Measurements from ENCODE around the gene G6PC1. TPM values are rescaled to one million over a fixed set of nuclear protein-coding genes. Genes with fewer than 3 reads are reported as not detected.
A peak's percentile ranks its signal among the peaks of the same experiment; 100 is the strongest.
"Not testable (repeated sequence)": the region's sequence is repeated elsewhere in the genome, so short reads cannot be mapped to it uniquely, and the experiment has no call there.

The G6PC1 gene
- total and polyA plus RNA-seq, 2 of the 13 experiments (the other 11 are each of a cell fraction or from before 2014, with no cell fraction given) = 1.7 to 37.9 TPM

DNA sequence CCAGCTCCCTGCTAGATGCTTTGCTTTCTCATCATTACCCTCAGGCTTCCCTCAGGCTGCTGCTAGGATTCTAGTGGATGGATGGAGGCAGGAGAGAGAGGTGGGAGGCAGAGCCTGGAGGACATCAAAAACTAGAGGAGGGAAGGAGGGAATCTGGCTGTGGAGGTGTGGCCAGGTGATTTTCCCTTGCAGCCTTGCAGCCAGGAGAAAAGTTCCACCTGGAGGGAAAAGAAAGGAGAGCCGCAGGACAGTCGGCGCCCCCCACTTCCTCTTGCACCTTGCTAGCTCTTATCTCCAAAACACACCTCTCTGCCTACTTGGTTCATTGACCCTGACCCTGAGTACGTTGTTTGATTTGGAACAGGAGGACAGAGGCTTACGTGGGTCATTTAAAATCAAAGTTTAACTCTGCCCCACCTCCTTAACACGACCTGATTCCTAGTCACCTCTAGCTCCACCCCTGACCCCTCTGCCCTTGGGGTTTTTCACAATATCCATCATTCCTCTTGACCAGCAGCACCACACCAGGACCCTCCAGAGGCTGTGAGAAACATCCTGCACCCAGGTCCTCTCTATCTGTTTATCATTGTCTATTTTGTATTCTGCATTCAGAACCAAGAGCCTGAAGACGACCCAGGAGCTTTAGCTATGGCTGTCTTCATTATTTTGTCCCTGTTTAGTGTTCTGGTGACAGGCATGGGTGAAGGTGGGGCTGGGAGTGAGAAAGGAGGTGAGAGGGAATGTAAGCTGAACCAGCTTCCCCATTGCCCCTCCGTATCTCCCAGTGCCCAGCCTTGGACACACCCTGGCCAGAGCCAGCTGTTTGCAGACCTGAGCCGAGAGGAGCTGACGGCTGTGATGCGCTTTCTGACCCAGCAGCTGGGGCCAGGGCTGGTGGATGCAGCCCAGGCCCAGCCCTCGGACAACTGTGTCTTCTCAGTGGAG is 33.7 kb upstream of the G6PC1 start (continued):
- TF ChIP-seq, protein P1, sequence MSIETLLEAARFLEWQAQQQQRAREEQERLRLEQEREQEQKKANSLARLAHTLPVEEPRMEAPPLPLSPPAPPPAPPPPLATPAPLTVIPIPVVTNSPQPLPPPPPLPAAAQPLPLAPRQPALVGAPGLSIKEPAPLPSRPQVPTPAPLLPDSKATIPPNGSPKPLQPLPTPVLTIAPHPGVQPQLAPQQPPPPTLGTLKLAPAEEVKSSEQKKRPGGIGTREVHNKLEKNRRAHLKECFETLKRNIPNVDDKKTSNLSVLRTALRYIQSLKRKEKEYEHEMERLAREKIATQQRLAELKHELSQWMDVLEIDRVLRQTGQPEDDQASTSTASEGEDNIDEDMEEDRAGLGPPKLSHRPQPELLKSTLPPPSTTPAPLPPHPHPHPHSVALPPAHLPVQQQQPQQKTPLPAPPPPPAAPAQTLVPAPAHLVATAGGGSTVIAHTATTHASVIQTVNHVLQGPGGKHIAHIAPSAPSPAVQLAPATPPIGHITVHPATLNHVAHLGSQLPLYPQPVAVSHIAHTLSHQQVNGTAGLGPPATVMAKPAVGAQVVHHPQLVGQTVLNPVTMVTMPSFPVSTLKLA (IDR thresholded peaks at IDR 0.05) = no peak

DNA sequence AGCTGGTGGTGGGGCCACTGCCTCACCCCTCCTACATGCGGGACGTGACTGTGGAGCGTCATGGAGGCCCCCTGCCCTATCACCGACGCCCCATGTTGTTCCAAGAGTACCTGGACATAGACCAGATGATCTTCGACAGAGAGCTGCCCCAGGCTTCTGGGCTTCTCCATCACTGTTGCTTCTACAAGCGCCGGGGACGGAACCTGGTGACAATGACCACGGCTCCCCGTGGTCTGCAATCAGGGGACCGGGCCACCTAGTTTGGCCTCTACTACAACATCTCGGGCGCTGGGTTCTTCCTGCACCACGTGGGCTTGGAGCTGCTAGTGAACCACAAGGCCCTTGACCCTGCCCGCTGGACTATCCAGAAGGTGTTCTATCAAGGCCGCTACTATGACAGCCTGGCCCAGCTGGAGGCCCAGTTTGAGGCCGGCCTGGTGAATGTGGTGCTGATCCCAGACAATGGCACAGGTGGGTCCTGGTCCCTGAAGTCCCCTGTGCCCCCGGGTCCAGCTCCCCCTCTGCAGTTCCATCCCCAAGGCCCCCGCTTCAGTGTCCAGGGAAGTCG is 32.8 kb upstream of the G6PC1 start:
- FAIRE-seq; H3K4me3 ChIP-seq (replicated peaks in 1 of 3; ENCODE audit: insufficient read depth in 1 of 3, low read depth in 2 of 3, low read length in 3 of 3); H3K79me2 ChIP-seq (ENCODE audit: insufficient read depth, low read length); BruUV-seq (replicated peaks); CTCF ChIA-PET (ENCODE audit: low intra/inter-chr PET ratio, low total read pairs); H3K9ac ChIP-seq (ENCODE audit: insufficient read depth, low read depth, low read length); DNase-seq (ENCODE audit: low spot score); H3K4me2 ChIP-seq (ENCODE audit: low read depth, low read length); H3K9me3 ChIP-seq (ENCODE audit: low read length); H3K27ac ChIP-seq (ENCODE audit: extremely low read length, insufficient read depth, low read length); H4K20me1 ChIP-seq (ENCODE audit: insufficient read depth, low read length); H3K27me3 ChIP-seq (ENCODE audit: control insufficient read depth in 1 of 2, insufficient read depth in 2 of 2, low read length in 2 of 2); in situ Hi-C loops (cut with HindIII; ENCODE audit: extremely low pct_ligation_motif_present, low pct_unique_long_range_greater_than_20kb); H3K36me3 ChIP-seq (replicated peaks in 1 of 2; ENCODE audit: control insufficient read depth in 1 of 2, insufficient read depth in 2 of 2, low read length in 2 of 2); ATAC-seq; H2AFZ ChIP-seq (ENCODE audit: low read length): not testable (repeated sequence)
- WGBS (ENCODE audit: low lambda C conversion rate) = 87% methylated on average over 9 of the region's 21 CpGs
- H3K4me1 ChIP-seq (ENCODE audit: insufficient read depth, low read length) = peaks cover 82% of the 10 kb centered on the region
- POLR2A ChIA-PET = interaction anchor here (1.4 to 3.8 kb wide), 8 partner anchors 11 to 52 kb away, joined by 3 to 36 read pairs (median 18); partner anchors contain the start of gene AOC3
- intact Hi-C loops (cut with micrococcal nuclease; ENCODE audit: unreplicated experiment) = loop anchor here (2.0 kb wide), 1 partner anchor 15 kb away; no protein-coding TSS in a partner anchor
- TF ChIP-seq, protein P2, sequence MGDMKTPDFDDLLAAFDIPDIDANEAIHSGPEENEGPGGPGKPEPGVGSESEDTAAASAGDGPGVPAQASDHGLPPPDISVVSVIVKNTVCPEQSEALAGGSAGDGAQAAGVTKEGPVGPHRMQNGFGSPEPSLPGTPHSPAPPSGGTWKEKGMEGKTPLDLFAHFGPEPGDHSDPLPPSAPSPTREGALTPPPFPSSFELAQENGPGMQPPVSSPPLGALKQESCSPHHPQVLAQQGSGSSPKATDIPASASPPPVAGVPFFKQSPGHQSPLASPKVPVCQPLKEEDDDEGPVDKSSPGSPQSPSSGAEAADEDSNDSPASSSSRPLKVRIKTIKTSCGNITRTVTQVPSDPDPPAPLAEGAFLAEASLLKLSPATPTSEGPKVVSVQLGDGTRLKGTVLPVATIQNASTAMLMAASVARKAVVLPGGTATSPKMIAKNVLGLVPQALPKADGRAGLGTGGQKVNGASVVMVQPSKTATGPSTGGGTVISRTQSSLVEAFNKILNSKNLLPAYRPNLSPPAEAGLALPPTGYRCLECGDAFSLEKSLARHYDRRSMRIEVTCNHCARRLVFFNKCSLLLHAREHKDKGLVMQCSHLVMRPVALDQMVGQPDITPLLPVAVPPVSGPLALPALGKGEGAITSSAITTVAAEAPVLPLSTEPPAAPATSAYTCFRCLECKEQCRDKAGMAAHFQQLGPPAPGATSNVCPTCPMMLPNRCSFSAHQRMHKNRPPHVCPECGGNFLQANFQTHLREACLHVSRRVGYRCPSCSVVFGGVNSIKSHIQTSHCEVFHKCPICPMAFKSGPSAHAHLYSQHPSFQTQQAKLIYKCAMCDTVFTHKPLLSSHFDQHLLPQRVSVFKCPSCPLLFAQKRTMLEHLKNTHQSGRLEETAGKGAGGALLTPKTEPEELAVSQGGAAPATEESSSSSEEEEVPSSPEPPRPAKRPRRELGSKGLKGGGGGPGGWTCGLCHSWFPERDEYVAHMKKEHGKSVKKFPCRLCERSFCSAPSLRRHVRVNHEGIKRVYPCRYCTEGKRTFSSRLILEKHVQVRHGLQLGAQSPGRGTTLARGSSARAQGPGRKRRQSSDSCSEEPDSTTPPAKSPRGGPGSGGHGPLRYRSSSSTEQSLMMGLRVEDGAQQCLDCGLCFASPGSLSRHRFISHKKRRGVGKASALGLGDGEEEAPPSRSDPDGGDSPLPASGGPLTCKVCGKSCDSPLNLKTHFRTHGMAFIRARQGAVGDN (CRISPR knock-in tag; IDR thresholded peaks at IDR 0.05) = peak; percentile 65
- TF ChIP-seq ZBTB38 (CRISPR knock-in tag; IDR thresholded peaks at IDR 0.05) = peak; percentile 26; the same call in 1 of the 2 replicates
- TF ChIP-seq MED8 (CRISPR knock-in tag; IDR thresholded peaks at IDR 0.05; ENCODE audit: insufficient replicate concordance) = peak; percentile 34

Data from HepG2 (cell line).